ENCODE measurements around the gene ATP11C.
"Not testable (repeated sequence)": the region's sequence is repeated elsewhere in the genome, so short reads cannot be mapped to it uniquely, and the experiment has no call there.

Gene ATP11C

GRCh38 chrX:139932901-139933796, at the start of gene ATP11C:
Gene ATP11C, minus strand, starts transcription at chrX:139933053. Its CDS starts 1,011 bp downstream, at chrX:139932042.
- peak; percentile 63 for DNase-seq (ENCODE audit: low read depth)

- DNase-seq (ENCODE audit: low read depth) = no peak
Observed at GRCh38 chrX:139974471-139974870, 41.6 kb upstream of the ATP11C start.

- DNase-seq (ENCODE audit: low read depth) = no peak
Observed at GRCh38 chrX:139972629-139973624, 40.1 kb upstream of the ATP11C start.

- DNase-seq (ENCODE audit: low read depth) = no peak
Observed at GRCh38 chrX:139972113-139972512, 39.3 kb upstream of the ATP11C start.

GRCh38 chrX:139971394-139971749, 38.5 kb upstream of the ATP11C start:
- DNase-seq (ENCODE audit: low read depth) = no peak

GRCh38 chrX:139969286-139969685, 36.4 kb upstream of the ATP11C start:
- no peak for DNase-seq (ENCODE audit: low read depth)

GRCh38 chrX:139967750-139968149, 34.9 kb upstream of the ATP11C start:
- DNase-seq (ENCODE audit: low read depth) = no peak

- DNase-seq (ENCODE audit: low read depth) = no peak
Observed at GRCh38 chrX:139967300-139967699, 34.4 kb upstream of the ATP11C start.

- DNase-seq (ENCODE audit: low read depth) = not testable (repeated sequence)
Observed at GRCh38 chrX:139966159-139966558, 33.3 kb upstream of the ATP11C start.

GRCh38 chrX:139965421-139965820, 32.6 kb upstream of the ATP11C start, which contains the start of gene CXorf66:
Gene CXorf66, minus strand, starts transcription at chrX:139965521. Its CDS starts 25 bp downstream, at chrX:139965496.
- DNase-seq (ENCODE audit: low read depth) = no peak

- DNase-seq (ENCODE audit: low read depth) = not testable (repeated sequence)
Observed at GRCh38 chrX:139961091-139961490, 28.2 kb upstream of the ATP11C start.

- no peak for DNase-seq (ENCODE audit: low read depth)
Observed at GRCh38 chrX:139949703-139950102, 16.9 kb upstream of the ATP11C start.

GRCh38 chrX:139945075-139945474, 12.2 kb upstream of the ATP11C start:
- no peak for DNase-seq (ENCODE audit: low read depth)

- DNase-seq (ENCODE audit: low read depth) = no peak
Observed at GRCh38 chrX:139936259-139936658, 3.4 kb upstream of the ATP11C start.

- DNase-seq (ENCODE audit: low read depth) = no peak
Observed at GRCh38 chrX:139933904-139934303, 1.1 kb upstream of the ATP11C start.

GRCh38 chrX:139932073-139932900, 566 bp downstream of the ATP11C start:
- DNase-seq (ENCODE audit: low read depth) = no peak

- no peak for DNase-seq (ENCODE audit: low read depth)
Observed at GRCh38 chrX:139931646-139932072, 1.2 kb downstream of the ATP11C start.

- DNase-seq (ENCODE audit: low read depth) = no peak
Observed at GRCh38 chrX:139930916-139931645, 1.8 kb downstream of the ATP11C start.

GRCh38 chrX:139930401-139930800, 2.5 kb downstream of the ATP11C start:
- DNase-seq (ENCODE audit: low read depth) = no peak

- no peak for DNase-seq (ENCODE audit: low read depth)
Observed at GRCh38 chrX:139929876-139930275, 3.0 kb downstream of the ATP11C start.

- no peak for DNase-seq (ENCODE audit: low read depth)
Observed at GRCh38 chrX:139924696-139925095, 8.2 kb downstream of the ATP11C start.

All from stimulated activated CD8-positive, alpha-beta memory T cell treated with anti-CD3 and anti-CD28 coated beads, Interleukin-12 subunit alpha, Interleukin-12 subunit beta, amount 100 ng/mL, for 1 hour (primary cell).